Omental fat pad (tissue), 4 donors: ENCODE results near the gene HS6ST1. TPM values are rescaled to one million over a fixed set of nuclear protein-coding genes. Genes with fewer than 3 reads are reported as not detected.

Experiments
- ATAC-seq: fragments of 150-250 bp; one replicate; pipeline ENCODE4 v1.9.1; 2016; ENCODE audit warnings: mild to moderate bottlenecking, moderate library complexity; ENCODE audit not compliant: low FRiP score
- DNase-seq: peaks from one replicate; pipeline ENCODE4 v3.0.0-alpha.2; 2019; ENCODE audit warnings: low spot score
- CTCF ChIP-seq, 3 donors: fragments of 450-650 bp; IDR thresholded peaks; one replicate each; pipeline ENCODE4 v1.5.1; 2016 to 2017; ENCODE audit warnings: antibody characterized with exemption in 3 of 3, mild to moderate bottlenecking in 3 of 3, moderate library complexity in 2 of 3
- small RNA-seq: library from RNA; depleted of rRNA; stranded (forward); fragments of <200 nt; gene quantifications from one replicate; pipeline ENCODE3, GENCODE V24; 2016
- total RNA-seq, 4 donors: library from RNA; depleted of rRNA; stranded (reverse); fragments of >200 nt; gene quantifications; one replicate each; pipeline ENCODE4 v1.1.0, GENCODE V29; 2016

Gene HS6ST1
- total RNA-seq, 4 donors from 2014 or later = 17.8 to 28.9 (median 24.3) TPM

GRCh38 chr2:128227862-128228261 is 90.8 kb downstream of the HS6ST1 start:
- no peak for TF ChIP-seq CTCF (IDR thresholded peaks at IDR 0.05)
- ATAC-seq (no peak), DNase-seq (no peak)

DNA sequence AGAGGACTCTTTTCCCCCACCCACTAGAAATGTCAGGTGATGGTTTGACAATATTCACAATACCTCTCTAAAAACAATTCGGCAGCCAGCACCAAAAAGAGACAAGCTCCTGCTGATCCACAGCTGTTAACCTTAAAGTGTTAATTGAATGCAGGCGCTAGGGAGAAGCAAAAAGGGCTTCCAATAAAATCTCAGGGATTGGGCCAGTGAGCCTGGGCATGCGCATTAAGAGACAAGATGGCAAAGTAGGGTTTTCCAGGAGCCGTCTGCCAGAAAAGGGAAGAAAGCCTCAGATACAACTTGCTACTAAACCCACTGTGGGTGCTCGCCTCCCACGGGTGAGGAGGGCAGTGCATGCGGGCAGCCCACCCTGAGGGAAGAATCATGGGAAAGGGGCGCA is 98.8 kb downstream of the HS6ST1 start:
- TF ChIP-seq CTCF (IDR thresholded peaks at IDR 0.05) = no peak
- DNase-seq (no peak), ATAC-seq (no peak)

DNA sequence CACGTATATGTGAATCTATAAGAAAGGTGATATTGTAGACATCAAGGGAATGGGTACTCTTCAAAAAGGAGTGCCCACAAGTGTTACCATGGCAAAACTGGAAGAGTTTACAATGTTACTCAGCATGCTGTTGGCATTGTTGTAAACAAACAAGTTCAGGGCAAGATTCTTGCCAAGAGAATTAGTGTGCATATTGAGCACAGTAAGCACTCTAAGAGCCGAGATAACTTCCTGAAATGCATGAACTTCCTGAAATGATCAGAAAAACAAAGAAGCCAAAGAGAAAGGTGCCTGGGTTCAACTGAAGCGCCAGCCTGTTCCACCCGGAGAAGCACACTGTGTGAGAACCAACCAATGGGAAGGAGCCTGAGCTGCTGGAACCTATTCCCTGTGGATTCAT is 101.0 kb downstream of the HS6ST1 start:
- no peak for TF ChIP-seq CTCF (IDR thresholded peaks at IDR 0.05)
- no peak for DNase-seq
- ATAC-seq = no peak

- DNase-seq (no peak), ATAC-seq (no peak)
- no peak for TF ChIP-seq CTCF (IDR thresholded peaks at IDR 0.05)
Measured at GRCh38 chr2:128215897-128216642, 102.6 kb downstream of the HS6ST1 start.

Small RNAs within 50 kb of the gene (small RNA-seq; reads per million reads assigned to genes)
- not detected for gene RF00019

Other genes starting within 250 kb of the HS6ST1 start
- 10 to 100 TPM; 49.0 to 67.9 (median 66.7) TPM for gene UGGT1, start 227.7 kb downstream of the HS6ST1 start, total RNA-seq